HT-29 (cell line): ENCODE data around the gene MDP1. TPM values are rescaled to one million over a fixed set of nuclear protein-coding genes. Genes with fewer than 3 reads are reported as not detected.

Experiments used
- small RNA-seq: library from RNA; depleted of rRNA; stranded (forward); fragments of <200 nt; gene quantifications from one replicate; pipeline ENCODE3, GENCODE V24; 2014
- total RNA-seq: library from RNA; depleted of rRNA; stranded (reverse); fragments of >200 nt; shearing (Covaris generic); gene quantifications from 2 replicates; pipeline ENCODE4 v1.2.3, GENCODE V29; 2014; rRNA removed

The MDP1 gene
- total RNA-seq, 1 experiment from 2014 or later: 16.3 TPM

Small RNAs within 50 kb of the gene (small RNA-seq; reads per million reads assigned to genes)
- gene AL136295.4 (not detected), gene CHMP4A (not detected), gene IPO4 (not detected), gene IRF9 (not detected), gene MDP1 (not detected)

Other genes starting within 250 kb of the MDP1 start
- 29.2 and 35.7 TPM in 2 replicates for gene DHRS4L2, start 227.1 kb downstream of the MDP1 start, total RNA-seq
- gene CARMIL3, start 164.1 kb downstream of the MDP1 start, total RNA-seq: 1.1 TPM in 2 replicates
- not detected in 2 replicates for gene CPNE6, start 144.5 kb downstream of the MDP1 start, total RNA-seq
- gene PCK2, start 121.8 kb downstream of the MDP1 start, total RNA-seq: 30.5 and 36.1 TPM in 2 replicates
- gene DCAF11, start 101.3 kb downstream of the MDP1 start, total RNA-seq: 75.8 and 81.2 TPM in 2 replicates
- 4.5 and 6.5 TPM in 2 replicates for gene NRL, start 101.1 kb downstream of the MDP1 start, total RNA-seq
- gene FITM1, start 85.4 kb downstream of the MDP1 start, total RNA-seq: 0.13 and 0.74 TPM in 2 replicates
- 164 and 172 TPM in 2 replicates for gene PSME1, start 79.9 kb downstream of the MDP1 start, total RNA-seq
- gene EMC9, start 74.5 kb downstream of the MDP1 start, total RNA-seq: 52.4 and 63.9 TPM in 2 replicates
- gene PSME2, start 69.5 kb downstream of the MDP1 start, total RNA-seq: 175 and 210 TPM in 2 replicates
- gene RNF31, start 68.6 kb downstream of the MDP1 start, total RNA-seq: 62.3 and 67.8 TPM in 2 replicates
- gene IRF9, start 54.8 kb downstream of the MDP1 start, total RNA-seq: 49.6 and 69.8 TPM in 2 replicates
- gene REC8, start 44.0 kb downstream of the MDP1 start, total RNA-seq: 3.4 and 14.0 TPM in 2 replicates
- 110 and 182 TPM in 2 replicates for gene IPO4, start 27.2 kb downstream of the MDP1 start, total RNA-seq
- 41.4 and 44.4 TPM in 2 replicates for gene TM9SF1, start 20.6 kb downstream of the MDP1 start, total RNA-seq
- not detected in 2 replicates for gene TSSK4, start 10.4 kb downstream of the MDP1 start, total RNA-seq
- gene CHMP4A, start 2.6 kb downstream of the MDP1 start, total RNA-seq: 18.8 and 26.4 TPM in 2 replicates
- 104 and 143 TPM in 2 replicates for gene NEDD8, start 16.3 kb upstream of the MDP1 start, total RNA-seq
- gene GMPR2, start 16.9 kb upstream of the MDP1 start, total RNA-seq: 37.3 and 40.6 TPM in 2 replicates
- 29.1 and 35.9 TPM in 2 replicates for gene TINF2, start 26.6 kb upstream of the MDP1 start, total RNA-seq
- gene TGM1, start 47.1 kb upstream of the MDP1 start, total RNA-seq: 2.2 and 2.8 TPM in 2 replicates
- 32.1 and 34.4 TPM in 2 replicates for gene RABGGTA, start 55.5 kb upstream of the MDP1 start, total RNA-seq
- 19.7 and 20.1 TPM in 2 replicates for gene DHRS1, start 83.7 kb upstream of the MDP1 start, total RNA-seq
- gene NOP9, start 83.8 kb upstream of the MDP1 start, total RNA-seq: 26.8 and 27.7 TPM in 2 replicates
- gene CIDEB, start 91.9 kb upstream of the MDP1 start, total RNA-seq: 0.31 and 2.3 TPM in 2 replicates
- gene LTB4R2, start 94.1 kb upstream of the MDP1 start, total RNA-seq: 13.3 and 16.5 TPM in 2 replicates
- gene LTB4R, start 95.4 kb upstream of the MDP1 start, total RNA-seq: 9.8 and 10.6 TPM in 2 replicates
- gene ADCY4, start 119.0 kb upstream of the MDP1 start, total RNA-seq: 1.6 and 2.9 TPM in 2 replicates
- 20.7 and 24.9 TPM in 2 replicates for gene RIPK3, start 123.9 kb upstream of the MDP1 start, total RNA-seq
- gene NFATC4, start 152.1 kb upstream of the MDP1 start, total RNA-seq: 2.9 and 4.3 TPM in 2 replicates
- 21.3 and 25.1 TPM in 2 replicates for gene NYNRIN, start 182.9 kb upstream of the MDP1 start, total RNA-seq
- gene CBLN3, start 213.6 kb upstream of the MDP1 start, total RNA-seq: 0.70 and 2.5 TPM in 2 replicates
- 60.6 and 72.2 TPM in 2 replicates for gene KHNYN, start 213.9 kb upstream of the MDP1 start, total RNA-seq
- 25.5 and 32.6 TPM in 2 replicates for gene SDR39U1, start 226.7 kb upstream of the MDP1 start, total RNA-seq